CD4-positive, alpha-beta memory T cell (primary cell): ENCODE data around the gene AKT1. TPM values are rescaled to one million over a fixed set of nuclear protein-coding genes. Genes with fewer than 3 reads are reported as not detected.

ENCODE experiments used
- CTCF ChIA-PET: fragments of 350-600 bp; sonication (Branson Sonifier 250); formaldehyde crosslinking; loops from one replicate; lab custom pipeline; 2021; ENCODE audit warnings: inconsistent platforms; ENCODE audit not compliant: partially characterized antibody; lab: Charles Lee
- POLR2A ChIA-PET: fragments of 350-600 bp; sonication (Branson Sonifier 250); formaldehyde crosslinking; loops from one replicate; lab custom pipeline; 2021; ENCODE audit not compliant: partially characterized antibody; lab: Charles Lee
- DNase-seq, 5 donors: peaks; one replicate each; pipeline versions ENCODE4 v3.0.0 to v3.0.0-alpha.2; 2020 to 2022; ENCODE audit warnings: mixed read lengths in 1 of 5
- H3K27ac ChIP-seq: one replicate; pipeline ENCODE4 v1.7.0; 2013; ENCODE audit warnings: low read depth, low read length
- H3K27me3 ChIP-seq: 2 replicates; pipeline ENCODE4 v1.7.0; 2013; ENCODE audit warnings: mild to moderate bottlenecking, low read length, moderate library complexity; ENCODE audit not compliant: insufficient read depth
- H3K36me3 ChIP-seq: 2 replicates; pipeline ENCODE4 v1.7.0; 2013; ENCODE audit warnings: mild to moderate bottlenecking, low read length, moderate library complexity; ENCODE audit not compliant: insufficient read depth
- H3K4me1 ChIP-seq: 2 replicates; pipeline ENCODE4 v1.7.0; 2013; ENCODE audit warnings: mild to moderate bottlenecking, low read length, moderate library complexity; ENCODE audit not compliant: insufficient read depth
- H3K4me3 ChIP-seq, 2 donors: one replicate each; pipeline ENCODE4 v1.7.0; 2013; ENCODE audit warnings: low read length in 2 of 2, mild to moderate bottlenecking in 1 of 2
- H3K9me3 ChIP-seq, 2 donors: one replicate each; pipeline ENCODE4 v1.7.0; 2013; ENCODE audit warnings: low read length in 2 of 2, control low read depth in 1 of 2; ENCODE audit not compliant: control insufficient read depth in 1 of 2
- H3K27ac Mint-ChIP-seq, 7 donors: one replicate each; pipeline ENCODE4 v1.8.0; 2020 to 2021; ENCODE audit warnings: mixed read lengths in 7 of 7, mild to moderate bottlenecking in 6 of 7, inconsistent platforms in 3 of 7, moderate library complexity in 3 of 7
- H3K27me3 Mint-ChIP-seq, 2 donors: one replicate each; pipeline ENCODE4 v1.8.0; 2020 to 2021; ENCODE audit warnings: mixed read lengths in 2 of 2
- H3K36me3 Mint-ChIP-seq, 2 donors: one replicate each; pipeline ENCODE4 v1.8.0; 2020 to 2021; ENCODE audit warnings: mixed read lengths in 2 of 2, inconsistent platforms in 1 of 2, mild to moderate bottlenecking in 1 of 2
- H3K4me1 Mint-ChIP-seq, 4 donors: one replicate each; pipeline ENCODE4 v1.8.0; 2020 to 2021; ENCODE audit warnings: mixed read lengths in 4 of 4, mild to moderate bottlenecking in 1 of 4
- H3K4me3 Mint-ChIP-seq, 8 donors: one replicate each; pipeline ENCODE4 v1.8.0; 2020 to 2021; ENCODE audit warnings: mixed read lengths in 8 of 8, mild to moderate bottlenecking in 7 of 8, moderate library complexity in 6 of 8, inconsistent platforms in 3 of 8
- H3K9me3 Mint-ChIP-seq, 8 donors: one replicate each; pipeline ENCODE4 v1.8.0; 2020 to 2021; ENCODE audit warnings: mixed read lengths in 8 of 8, mild to moderate bottlenecking in 5 of 8, inconsistent platforms in 3 of 8, moderate library complexity in 1 of 8
- intact Hi-C: fragments of 100-400 bp; cut with micrococcal nuclease; formaldehyde crosslinking; loops from one replicate; pipeline ENCODE4 v1.15.1; 2023
- polyA plus RNA-seq, 2 donors: library from polyadenylated mRNA; unstranded; fragments of 300-500 nt; fragmentation: Illumina TruSeq; gene quantifications; one replicate each; pipeline ENCODE4 v1.2.3, GENCODE V29; 2021
- total RNA-seq, 2 experiments: library from RNA; stranded (reverse); gene quantifications; one replicate each; pipeline ENCODE4 v1.2.3, GENCODE V29; 2021

Gene AKT1
- total and polyA plus RNA-seq, 4 experiments from 2014 or later, result 5.3 to 90.5 (median 56.1) TPM

- Mint-ChIP-seq H3K9me3 (no peaks in the 10 kb centered on the region), H3K27me3 (no peaks in the 10 kb centered on the region), H3K36me3 (peaks cover 0 to 4% of the 10 kb centered on the region in 2 donors), H3K4me3 (peak overlapping the region; percentile 50 to 92 (median 86)), H3K27ac (peak overlapping the region in 6 of 7 donors; percentile 72 to 87 (median 82)), H3K4me1 (peaks cover 16 to 51% (median 30%) of the 10 kb centered on the region in 4 donors)
- Histone ChIP-seq H3K4me1 (peaks cover 43% of the 10 kb centered on the region), H3K27me3 (no peaks in the 10 kb centered on the region), H3K4me3 (no peak overlapping the region), H3K9me3 (no peaks in the 10 kb centered on the region), H3K27ac (no peak overlapping the region), H3K36me3 (peaks cover 6% of the 10 kb centered on the region)
- DNase-seq, result peak in 1 of 5 donors; percentile 22
- CTCF ChIA-PET, result interaction anchor here (1.8 kb wide), 1 partner anchor 33 kb away, joined by 4 read pairs; no protein-coding TSS in a partner anchor
- POLR2A ChIA-PET, result interaction anchor here (1.0 to 2.6 kb wide), 2 partner anchors 8 to 38 kb away, joined by 3 to 14 read pairs; partner anchors contain the start of gene ZBTB42
- intact Hi-C loops, result no loop called here
These were observed 2.4 kb downstream of the AKT1 start for GRCh38 chr14:104792945-104793702.

- peaks cover 50% of the 10 kb centered on the region for H3K4me1 ChIP-seq
- peaks cover 16 to 49% (median 30%) of the 10 kb centered on the region in 4 donors for H3K4me1 Mint-ChIP-seq
- peaks cover 6% of the 10 kb centered on the region for H3K36me3 ChIP-seq
- no peaks in the 10 kb centered on the region for H3K27me3 ChIP-seq
- ChIA-PET CTCF (interaction anchor here (1.8 to 3.3 kb wide), 2 partner anchors 24 to 34 kb away, joined by 4 to 9 read pairs; no protein-coding TSS in a partner anchor), POLR2A (interaction anchor here (2.6 kb wide), 1 partner anchor 8 kb away, joined by 14 read pairs; the partner anchor contains the start of gene ZBTB42)
- intact Hi-C loops, result no loop called here
- no peaks in the 10 kb centered on the region for H3K27me3 Mint-ChIP-seq
- no peak overlapping the region for H3K27ac ChIP-seq
- H3K9me3 Mint-ChIP-seq, result no peaks in the 10 kb centered on the region
- no peaks in the 10 kb centered on the region for H3K9me3 ChIP-seq
- H3K4me3 Mint-ChIP-seq, result peak overlapping the region in 4 of 8 donors; percentile 8 to 62 (median 32)
- no peak overlapping the region for H3K4me3 ChIP-seq
- H3K36me3 Mint-ChIP-seq, result peaks cover 0 to 4% of the 10 kb centered on the region in 2 donors
- DNase-seq, result peak in 1 of 5 donors; percentile 41
- peak overlapping the region in 4 of 7 donors; percentile 36 to 87 (median 76) for H3K27ac Mint-ChIP-seq
These were observed 3.3 kb downstream of the AKT1 start for GRCh38 chr14:104792101-104792884.

- peaks cover 6% of the 10 kb centered on the region for H3K36me3 ChIP-seq
- Mint-ChIP-seq H3K36me3 (peaks cover 0 to 4% of the 10 kb centered on the region in 2 donors), H3K27me3 (no peaks in the 10 kb centered on the region), H3K4me3 (peak overlapping the region in 4 of 8 donors; percentile 25 to 69 (median 39)), H3K27ac (peak overlapping the region in 3 of 7 donors; percentile 42 to 89 (median 56)), H3K9me3 (no peaks in the 10 kb centered on the region), H3K4me1 (peaks cover 16 to 51% (median 30%) of the 10 kb centered on the region in 4 donors)
- CTCF ChIA-PET, result interaction anchor here (1.8 to 3.3 kb wide), 2 partner anchors 23 to 35 kb away, joined by 4 to 9 read pairs; no protein-coding TSS in a partner anchor
- no peaks in the 10 kb centered on the region for H3K9me3 ChIP-seq
- H3K27ac ChIP-seq, result no peak overlapping the region
- DNase-seq, result peak in 1 of 5 donors; percentile 5
- peaks cover 50% of the 10 kb centered on the region for H3K4me1 ChIP-seq
- H3K27me3 ChIP-seq, result no peaks in the 10 kb centered on the region
- intact Hi-C loops, result no loop called here
- H3K4me3 ChIP-seq, result no peak overlapping the region
- POLR2A ChIA-PET, result interaction anchor here (2.6 kb wide), 1 partner anchor 9 kb away, joined by 14 read pairs; the partner anchor contains the start of gene ZBTB42
These were observed 4.1 kb downstream of the AKT1 start for GRCh38 chr14:104791425-104791824.

- Histone ChIP-seq H3K4me1 (peaks cover 48% of the 10 kb centered on the region), H3K9me3 (no peaks in the 10 kb centered on the region), H3K27me3 (no peaks in the 10 kb centered on the region), H3K36me3 (peaks cover 6% of the 10 kb centered on the region), H3K27ac (no peak overlapping the region), H3K4me3 (no peak overlapping the region)
- H3K36me3 Mint-ChIP-seq, result peaks cover 0 to 4% of the 10 kb centered on the region in 2 donors
- peak in 1 of 5 donors; percentile 15 for DNase-seq
- H3K27me3 Mint-ChIP-seq, result no peaks in the 10 kb centered on the region
- H3K4me3 Mint-ChIP-seq, result no peak overlapping the region
- ChIA-PET CTCF (interaction anchor here (0.9 to 3.3 kb wide), 2 partner anchors 21 to 27 kb away, joined by 3 to 9 read pairs; no protein-coding TSS in a partner anchor), POLR2A (no interaction called here)
- H3K9me3 Mint-ChIP-seq, result no peaks in the 10 kb centered on the region
- intact Hi-C loops, result no loop called here
- peaks cover 14 to 45% (median 29%) of the 10 kb centered on the region in 4 donors for H3K4me1 Mint-ChIP-seq
- peak overlapping the region in 3 of 7 donors; percentile 37 to 53 (median 50) for H3K27ac Mint-ChIP-seq
These were observed 5.5 kb downstream of the AKT1 start for GRCh38 chr14:104789752-104790743.

- H3K4me1 Mint-ChIP-seq, result peaks cover 11 to 39% (median 23%) of the 10 kb centered on the region in 4 donors
- Histone ChIP-seq H3K4me1 (peaks cover 41% of the 10 kb centered on the region), H3K36me3 (peaks cover 6% of the 10 kb centered on the region), H3K27me3 (no peaks in the 10 kb centered on the region), H3K9me3 (no peaks in the 10 kb centered on the region), H3K4me3 (no peak overlapping the region), H3K27ac (no peak overlapping the region)
- H3K36me3 Mint-ChIP-seq, result peaks cover 0 to 4% of the 10 kb centered on the region in 2 donors
- peak in 1 of 5 donors; percentile 27 for DNase-seq
- no peaks in the 10 kb centered on the region for H3K9me3 Mint-ChIP-seq
- no peak overlapping the region for H3K4me3 Mint-ChIP-seq
- intact Hi-C loops, result no loop called here
- CTCF ChIA-PET, result interaction anchor here (0.9 to 3.3 kb wide), 2 partner anchors 20 to 26 kb away, joined by 3 to 9 read pairs; no protein-coding TSS in a partner anchor
- POLR2A ChIA-PET, result no interaction called here
- H3K27ac Mint-ChIP-seq, result peak overlapping the region in 1 of 7 donors; percentile 50
- no peaks in the 10 kb centered on the region for H3K27me3 Mint-ChIP-seq
These were observed 6.5 kb downstream of the AKT1 start for GRCh38 chr14:104788873-104789663.
